ENCODE data around the gene CYP19A1. TPM values are rescaled to one million over a fixed set of nuclear protein-coding genes. Genes with fewer than 3 reads are reported as not detected.
"Not testable (repeated sequence)": the region's sequence is repeated elsewhere in the genome, so short reads cannot be mapped to it uniquely, and the experiment has no call there.

The CYP19A1 gene
- total RNA-seq, 1 donor from 2014 or later = 0.94 TPM

DNA sequence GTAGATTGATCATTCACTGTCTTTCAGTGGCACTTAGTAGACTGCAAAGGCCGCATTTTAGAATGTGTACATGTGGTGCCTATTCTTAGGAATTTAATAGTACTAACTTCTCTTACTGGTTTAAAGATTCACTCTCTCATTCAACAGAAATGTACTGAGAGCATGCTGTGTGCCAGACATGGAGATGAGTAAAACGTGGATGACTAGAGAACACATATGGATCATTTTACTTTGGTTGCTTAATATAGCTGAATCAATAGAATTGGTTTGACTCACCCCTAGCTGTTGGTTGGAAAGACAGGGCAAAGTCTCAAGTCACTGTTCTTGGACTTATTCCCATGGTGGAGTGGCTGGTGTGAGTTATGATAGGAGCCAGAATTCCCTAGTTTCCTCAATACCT is 134.6 kb downstream of the CYP19A1 start:
- no peak for DNase-seq

DNA sequence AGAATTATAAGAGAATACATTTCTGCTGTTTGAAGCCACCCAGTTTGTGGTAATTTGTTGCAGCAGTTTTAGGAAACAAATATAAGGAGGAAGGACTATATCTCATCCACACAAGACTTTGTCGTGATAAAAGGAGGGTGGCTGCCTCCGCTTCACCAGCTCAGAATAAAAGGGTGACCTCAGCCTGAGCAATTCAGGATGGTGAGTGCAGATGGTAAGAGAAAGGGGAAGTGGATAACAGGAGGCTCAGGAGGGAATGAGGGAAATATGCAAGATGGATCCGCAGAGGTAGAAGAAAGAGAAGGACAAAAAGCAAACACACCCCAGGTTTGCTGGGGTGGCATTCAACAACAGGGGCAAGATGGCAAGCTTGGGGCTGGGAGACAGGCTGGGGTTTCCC is 135.6 kb downstream of the CYP19A1 start:
- no peak for DNase-seq

DNA sequence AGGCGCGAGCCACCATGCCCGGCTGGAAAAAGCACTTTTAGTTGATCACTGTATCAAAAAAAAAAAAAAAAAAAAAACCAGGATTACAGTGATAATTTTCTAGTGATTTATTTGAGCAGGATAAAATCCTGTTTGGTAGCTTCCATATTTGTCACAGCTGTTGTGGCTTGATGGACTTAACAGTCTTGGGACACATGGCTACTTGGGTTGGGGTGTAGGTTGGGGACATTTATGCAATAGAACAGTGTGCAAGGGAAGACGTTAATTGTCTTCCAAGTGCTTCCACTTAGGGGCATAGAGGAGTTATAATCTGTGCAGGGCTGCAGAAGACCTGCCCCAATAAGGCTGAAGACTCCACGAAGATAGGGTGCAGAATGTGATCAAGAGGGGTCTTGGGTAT is 136.8 kb downstream of the CYP19A1 start:
- DNase-seq = no peak

DNA sequence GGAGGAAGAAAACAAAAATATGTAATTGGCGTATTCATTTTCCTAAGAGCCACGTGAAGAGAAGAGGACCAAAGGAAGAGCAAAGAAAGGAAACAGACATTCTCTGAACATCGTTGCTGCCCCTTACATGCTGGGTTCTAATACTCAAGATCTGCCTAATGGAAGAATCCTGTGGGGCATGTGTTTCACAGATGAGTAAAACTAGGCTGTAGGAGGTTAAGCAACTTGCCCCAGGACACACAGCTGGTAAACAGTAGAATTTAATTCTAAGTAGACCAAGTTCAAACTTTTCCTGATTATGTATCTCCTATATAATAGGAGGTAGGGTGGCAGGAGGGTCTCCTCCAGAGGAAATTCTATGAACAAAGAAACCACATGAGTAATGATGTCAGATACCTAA is 137.6 kb downstream of the CYP19A1 start:
- no peak for DNase-seq

DNA sequence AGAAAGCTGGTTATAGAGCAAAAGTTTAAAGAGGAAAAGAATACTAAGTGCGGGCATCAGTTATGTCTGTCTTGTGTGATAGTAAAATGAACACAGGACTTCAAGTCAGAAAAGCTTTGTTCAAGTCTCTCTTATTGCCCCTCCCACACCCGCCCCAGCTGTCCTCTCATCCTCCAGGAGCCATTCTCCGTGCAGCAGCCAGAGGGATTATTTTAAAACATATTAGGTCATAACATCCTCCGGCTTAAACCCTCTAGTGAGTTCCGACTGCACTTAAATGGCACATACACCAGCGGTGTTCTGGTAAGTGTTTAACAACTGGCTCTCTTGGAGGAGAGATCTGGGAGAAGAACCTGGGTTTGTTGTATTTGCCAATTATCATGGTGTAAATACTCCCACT is 138.9 kb downstream of the CYP19A1 start:
- no peak for DNase-seq

DNA sequence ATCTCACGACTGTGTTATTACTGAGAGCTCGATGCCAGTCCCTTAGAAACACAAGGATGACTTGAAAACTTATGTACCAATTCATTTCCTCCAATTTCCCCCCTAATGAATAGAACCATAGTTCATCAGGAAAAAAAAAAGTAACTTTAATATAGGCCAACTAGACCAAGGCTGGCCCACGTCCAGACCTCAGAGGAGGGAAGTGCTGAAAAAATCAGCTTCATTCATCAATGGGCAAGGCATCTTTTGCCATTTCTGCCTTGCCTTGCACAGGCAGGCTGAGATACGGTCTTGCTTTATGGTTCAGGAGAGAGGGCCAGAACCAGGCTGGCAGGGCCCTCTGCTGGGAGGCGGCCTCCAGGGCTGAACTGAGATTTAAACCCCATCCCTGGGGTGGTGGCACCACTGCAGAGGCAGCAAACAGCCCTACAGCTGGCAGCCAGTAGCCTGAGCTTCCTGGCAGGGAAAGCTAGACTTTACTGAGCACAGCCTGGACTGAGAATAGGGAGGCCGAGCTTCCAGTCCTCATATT is 139.6 kb downstream of the CYP19A1 start:
- DNase-seq = no peak

DNA sequence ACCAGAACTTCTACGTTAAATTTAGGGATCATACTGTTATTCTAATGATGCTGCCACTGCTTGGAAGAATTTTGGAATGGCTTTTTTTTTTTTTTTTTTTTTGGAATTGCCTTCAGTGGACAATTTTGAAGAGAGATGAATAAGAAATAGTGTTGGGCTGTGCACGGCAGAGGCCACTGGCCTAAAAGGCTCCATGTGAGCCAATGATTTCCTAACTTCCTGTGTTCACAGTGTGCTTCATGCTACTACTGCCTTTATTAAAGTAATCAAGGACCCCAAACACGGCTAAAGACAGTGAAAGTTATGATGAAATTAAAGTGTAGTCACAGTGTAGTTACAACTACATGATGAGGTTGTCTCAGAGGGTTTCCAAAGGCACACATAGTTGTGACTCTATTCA is 142.9 kb downstream of the CYP19A1 start:
- no peak for DNase-seq

DNA sequence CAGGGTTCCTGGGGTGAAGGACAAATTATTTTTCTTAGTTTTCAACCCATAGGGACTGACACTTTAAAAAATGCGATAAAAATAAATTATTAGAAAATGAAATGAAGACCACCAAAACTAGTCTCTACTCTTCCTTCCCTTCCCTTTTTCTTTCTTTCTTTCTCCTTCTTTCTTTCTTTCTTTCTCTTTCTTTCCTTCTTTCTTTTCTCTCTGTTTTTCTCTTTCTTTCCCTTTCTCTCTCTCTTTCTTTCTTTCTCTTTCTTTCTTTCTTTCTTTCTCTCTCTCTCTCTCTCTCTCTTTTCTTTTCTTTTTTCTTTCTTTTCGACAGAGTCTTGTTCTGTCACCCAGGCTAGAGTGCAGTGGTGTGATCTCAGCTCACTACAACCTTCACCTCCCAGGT is 144.4 kb downstream of the CYP19A1 start:
- no peak for DNase-seq

DNA sequence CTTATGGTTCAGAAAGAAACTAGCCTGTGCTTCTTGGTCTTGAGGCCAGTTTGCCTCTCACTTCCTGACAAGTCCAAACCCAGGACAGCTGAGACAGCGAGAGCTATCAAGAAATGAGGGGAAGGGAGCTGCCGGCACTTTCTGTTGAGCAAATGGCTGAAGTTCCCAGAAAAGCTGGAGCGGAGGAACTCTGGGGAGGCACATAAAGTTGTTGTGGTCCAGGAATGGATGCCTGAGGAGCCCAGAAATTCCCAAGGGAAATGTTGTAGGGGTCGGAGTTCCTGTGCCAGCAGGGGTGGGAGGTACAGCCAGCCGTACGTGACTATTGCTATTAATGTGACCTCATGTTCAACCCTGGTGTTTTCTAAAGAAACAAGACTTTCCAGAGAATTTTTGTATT is 144.9 kb downstream of the CYP19A1 start:
- no peak for DNase-seq

DNA sequence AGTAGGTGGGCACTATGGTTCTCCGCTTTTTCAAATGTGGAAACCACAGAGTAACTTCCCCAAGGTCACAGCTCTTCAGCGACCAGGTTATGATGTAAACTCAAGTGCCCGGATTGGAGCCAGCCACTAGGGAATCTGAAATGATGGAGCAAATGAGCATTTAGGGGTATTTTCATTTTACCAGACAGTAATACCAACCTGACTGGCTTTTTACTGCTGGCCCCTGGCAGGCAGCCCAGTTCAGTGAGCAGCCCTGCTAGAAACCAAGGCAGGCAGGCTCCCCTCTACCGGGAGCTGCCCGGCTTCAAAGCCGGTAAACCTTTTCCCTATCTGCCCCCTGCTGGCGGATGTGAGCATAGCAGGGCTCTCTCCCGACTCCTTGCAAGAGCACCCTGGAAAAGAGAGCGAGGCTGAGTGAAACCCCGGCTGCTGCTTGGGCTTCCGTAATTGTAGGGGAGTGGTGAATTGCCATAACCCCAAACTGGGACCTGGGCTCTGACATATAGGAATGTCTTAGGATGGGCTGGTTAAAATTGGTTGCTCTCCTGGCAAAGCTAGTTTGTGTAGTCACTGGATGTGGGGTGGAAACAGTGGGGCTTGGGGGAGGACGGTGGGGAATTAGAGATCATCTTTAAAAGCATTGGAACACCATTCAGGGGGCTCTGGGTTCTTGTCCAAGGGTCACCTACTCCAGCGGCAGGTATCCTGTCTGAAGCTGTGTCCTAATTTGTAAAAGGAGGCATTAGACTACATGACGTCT is 145.7 kb downstream of the CYP19A1 start:
- DNase-seq = peak; percentile 88

DNA sequence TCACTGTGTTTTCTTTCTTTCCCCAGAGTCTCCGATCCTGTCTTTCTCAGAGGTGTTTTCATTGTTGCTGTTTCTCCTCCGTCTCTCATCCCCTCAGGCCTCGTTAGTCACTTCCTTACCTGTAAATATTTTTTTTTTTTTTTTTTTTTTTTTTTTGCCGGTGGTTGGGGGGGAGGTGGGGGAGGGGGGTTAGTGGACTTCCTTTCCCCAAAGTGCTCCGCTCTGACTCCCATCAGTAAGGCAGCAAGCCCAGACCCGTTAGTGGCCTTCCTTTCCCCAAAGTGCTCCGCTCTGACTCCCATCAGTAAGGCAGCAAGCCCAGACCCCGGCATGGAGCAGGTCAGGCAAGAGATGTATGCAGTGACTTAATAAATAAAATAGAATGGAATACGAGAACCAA is 146.6 kb downstream of the CYP19A1 start:
- DNase-seq = no peak

DNA sequence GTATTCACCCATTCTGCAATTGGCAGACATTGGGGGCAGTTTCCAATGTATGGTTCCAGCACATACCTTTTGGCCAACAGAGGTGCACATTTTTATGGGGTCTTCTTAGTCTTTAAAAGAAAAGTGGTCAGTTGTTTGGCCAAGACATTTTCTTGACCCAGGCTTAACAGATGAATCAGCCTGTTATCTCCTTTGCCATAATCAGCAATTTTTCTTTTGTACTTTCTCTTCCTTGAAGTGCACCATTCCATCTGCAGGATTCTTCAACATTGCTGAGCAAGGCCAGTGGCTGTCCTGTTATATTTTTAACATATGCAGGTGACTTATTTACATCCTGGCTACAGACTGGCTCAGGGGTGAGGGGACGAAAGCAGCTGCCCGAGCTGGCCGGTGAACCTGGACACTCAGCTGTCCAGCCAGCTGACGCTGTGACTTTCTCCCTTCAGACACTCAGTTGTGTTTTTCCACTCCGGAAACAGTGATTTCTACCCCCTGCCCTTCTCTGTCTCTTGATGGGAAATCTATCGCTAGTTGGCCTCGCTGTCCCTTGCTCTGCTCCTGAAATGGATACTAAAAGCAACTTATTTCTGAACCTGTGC is 147.2 kb downstream of the CYP19A1 start:
- no peak for DNase-seq

DNA sequence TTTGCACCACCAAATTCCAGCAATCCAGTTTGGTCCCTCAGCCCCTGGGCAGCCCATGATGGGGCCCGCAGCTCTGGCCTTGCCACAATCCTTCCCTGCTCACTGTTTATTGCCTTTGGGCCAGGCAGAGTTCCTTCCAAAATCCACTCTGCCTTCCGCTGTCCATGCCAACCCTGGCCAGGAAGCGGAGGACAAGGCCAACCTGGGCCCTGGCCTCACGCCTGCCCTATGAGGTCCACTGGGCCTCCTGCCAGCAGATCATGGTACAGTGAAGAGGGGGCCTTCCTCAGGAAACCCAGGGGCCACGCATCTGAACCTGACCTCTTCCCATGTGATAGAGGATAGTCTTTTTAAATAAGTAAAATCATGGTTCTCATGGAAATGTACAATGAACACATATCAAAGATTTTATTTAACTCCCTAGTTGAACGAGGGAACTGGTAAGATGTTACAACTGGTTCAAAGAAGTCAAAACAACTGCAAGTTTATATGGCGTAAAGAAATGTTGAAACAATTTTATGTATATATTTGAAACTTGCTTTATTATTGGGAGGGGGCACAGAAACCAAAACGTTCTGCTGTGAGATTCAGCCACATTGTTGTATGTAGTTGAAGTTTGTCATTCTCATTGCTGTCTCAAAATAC is 147.8 kb downstream of the CYP19A1 start:
- DNase-seq = no peak

DNA sequence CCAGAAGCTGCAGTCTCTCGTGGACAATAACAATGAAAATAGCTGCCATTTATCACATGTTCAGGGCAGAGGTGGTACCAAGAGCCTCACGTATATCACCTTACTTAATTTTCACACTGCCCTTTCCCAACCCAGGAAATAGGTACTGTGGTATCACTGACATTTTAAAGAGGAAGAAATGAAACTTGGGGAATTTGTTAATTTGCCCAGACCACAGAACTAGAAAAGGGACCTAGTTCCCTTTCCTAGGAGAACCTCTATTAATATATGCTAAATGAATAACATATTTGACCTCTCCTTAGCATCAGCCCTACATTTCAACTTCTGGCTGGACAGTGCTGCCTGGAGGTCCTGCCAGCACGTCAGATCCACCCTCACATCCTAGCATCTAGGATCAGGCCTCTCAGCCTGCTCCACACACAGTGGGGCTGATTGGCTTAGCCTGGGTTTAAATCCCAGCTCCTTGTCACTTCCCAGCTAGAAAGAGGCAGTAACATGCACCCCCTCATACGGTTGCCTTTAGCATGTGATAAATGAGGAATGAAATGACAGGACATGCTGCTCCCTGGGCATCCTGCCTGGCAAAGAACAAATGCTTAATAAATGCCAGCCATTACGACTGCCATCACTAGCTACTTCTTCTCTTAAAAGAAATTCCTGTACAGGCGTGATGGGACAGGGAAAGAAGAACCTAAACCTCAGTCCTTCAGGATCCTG is 148.6 kb downstream of the CYP19A1 start:
- DNase-seq = no peak

DNA sequence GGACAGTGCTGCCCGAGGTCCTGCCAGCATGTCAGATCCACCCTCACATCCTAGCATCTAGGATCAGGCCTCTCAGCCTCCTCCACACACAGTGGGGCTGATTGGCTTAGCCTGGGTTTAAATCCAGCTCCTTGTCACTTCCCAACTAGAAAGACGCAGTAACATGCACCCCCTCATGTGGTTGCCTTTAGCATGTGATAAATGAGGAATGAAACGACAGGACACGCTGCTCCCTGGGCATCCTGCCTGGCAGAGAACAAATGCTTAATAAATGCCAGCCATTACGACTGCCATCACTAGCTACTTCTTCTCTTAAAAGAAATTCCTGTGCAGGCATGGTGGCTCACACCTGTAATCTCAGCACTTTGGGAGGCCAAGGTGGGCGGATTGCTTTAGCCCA is 149.6 kb downstream of the CYP19A1 start:
- not testable (repeated sequence) for DNase-seq

DNA sequence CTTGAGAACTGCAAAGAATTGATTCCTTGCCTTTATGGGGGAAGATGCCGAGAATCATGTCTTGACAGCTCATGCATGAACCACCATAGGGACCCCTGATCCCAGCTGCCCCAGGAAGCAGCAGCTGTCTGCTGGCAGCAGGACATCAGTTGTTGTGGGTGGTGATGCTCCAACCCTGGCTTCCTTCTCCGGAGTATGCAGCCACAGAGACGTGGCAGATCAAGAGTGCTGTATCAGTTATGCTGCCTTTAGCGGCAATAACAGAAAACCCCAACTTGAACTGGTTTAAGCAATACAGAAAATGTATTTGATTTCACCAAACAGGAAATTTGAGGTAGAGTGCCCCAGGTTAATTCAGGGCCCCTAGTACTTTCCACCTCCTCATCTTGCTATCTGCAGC is 151.5 kb downstream of the CYP19A1 start:
- no peak for DNase-seq

DNA sequence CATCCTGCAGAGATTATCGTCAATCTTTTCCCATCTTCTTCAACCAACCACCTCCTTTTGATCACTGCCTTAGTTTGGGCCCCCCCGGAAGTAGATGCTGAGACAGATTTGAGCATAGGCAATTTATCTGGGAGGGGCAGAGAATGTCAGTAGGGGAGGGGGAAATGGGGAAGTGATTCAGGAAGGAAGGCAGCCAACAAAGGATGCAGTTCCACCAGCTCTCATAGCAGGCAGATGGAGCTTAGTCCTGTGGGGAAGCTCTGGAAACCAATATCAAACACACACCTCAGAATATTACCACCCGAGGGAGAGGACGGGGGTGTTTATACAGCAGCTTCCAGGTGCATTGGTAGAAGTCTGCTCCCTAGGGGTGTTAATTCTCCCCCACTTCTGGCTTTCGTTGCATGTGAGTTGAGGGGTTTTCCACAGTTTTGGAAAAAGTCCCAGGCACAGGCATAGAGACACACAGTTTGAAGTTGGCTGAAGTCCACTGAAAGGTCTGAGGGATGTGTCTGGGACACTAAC is 152.2 kb downstream of the CYP19A1 start:
- no peak for DNase-seq

DNA sequence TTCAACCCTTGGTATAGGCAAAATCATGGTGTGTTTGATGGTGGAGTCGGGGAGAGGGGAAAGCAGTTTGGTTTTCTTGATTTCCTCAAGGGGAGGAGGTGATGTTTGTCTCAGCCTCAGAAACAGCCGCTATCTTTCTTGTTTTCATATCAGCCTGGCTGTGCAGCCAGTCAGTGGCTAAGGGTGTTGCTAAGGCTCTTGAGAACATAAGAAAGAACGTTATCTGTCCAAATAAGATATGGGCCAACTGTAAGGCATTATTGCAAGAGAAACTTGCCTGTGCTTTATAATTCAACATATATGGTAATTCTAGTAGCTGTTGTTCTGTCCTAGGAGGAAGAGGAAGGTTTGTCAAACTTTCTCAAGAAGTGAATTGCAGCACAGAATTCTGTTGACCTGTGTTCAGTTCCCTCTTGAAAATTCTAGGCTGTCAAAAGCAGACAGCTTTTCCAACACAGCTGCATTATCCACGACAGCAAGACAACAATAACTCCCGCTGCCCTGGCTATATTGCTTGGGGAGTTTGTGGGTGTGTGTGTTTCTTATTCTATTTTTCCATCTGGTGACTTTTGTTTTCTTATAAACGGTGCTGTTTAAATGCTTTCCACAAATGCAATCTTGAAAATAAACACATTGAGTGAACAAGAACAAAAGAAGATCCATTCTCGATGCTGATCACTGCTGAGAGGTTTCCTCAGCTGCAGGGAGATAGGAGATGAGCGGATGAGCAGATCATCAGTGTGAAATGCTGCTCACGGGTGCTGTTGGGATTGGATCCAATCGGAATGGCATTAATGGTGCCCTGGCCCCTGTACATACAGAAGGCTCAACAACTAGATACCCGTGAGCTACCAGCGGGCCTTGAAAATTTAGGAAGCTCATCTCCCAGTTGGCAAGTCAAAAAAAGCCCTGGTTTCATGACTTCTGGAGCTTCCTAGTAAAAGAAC is 152.9 kb downstream of the CYP19A1 start:
- no peak for DNase-seq

DNA sequence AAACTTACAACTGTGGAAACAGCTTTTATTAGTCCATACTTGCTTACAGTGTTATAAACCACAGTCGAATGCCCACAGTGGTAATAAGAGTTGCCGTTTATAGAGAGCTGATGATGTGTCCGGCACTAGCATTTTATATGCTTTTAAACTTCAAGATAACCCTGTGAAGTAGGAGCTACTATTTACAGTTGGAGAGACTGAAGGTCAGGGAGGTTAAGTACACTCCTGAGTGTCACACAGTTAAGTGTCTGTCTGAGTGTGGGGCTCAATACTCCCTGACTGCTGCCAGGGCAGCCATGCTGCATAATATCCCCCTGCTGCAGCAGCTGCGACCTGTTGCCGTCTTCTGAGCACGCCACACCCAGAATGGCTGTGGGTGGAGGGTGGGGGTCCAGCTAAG is 153.8 kb downstream of the CYP19A1 start:
- no peak for DNase-seq

DNA sequence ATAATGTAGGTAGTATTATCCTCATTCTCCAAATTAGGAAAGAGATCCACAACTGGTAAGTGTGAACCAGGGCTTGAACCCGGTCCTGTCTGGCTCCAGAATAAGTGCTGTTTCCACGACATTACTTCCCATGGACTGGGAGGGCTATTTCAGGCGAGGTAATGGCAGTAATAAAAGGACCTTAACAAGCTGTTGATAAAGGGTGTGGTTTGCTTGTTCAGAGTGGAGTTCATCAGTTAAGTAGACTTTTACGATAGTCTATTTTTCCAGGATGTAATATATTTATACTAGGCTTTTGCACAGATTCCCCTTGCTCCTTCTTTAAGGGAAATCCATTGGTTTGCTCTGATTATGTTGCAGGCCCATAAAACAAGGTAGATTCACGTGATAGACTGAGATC is 155.3 kb downstream of the CYP19A1 start:
- DNase-seq = no peak

DNA sequence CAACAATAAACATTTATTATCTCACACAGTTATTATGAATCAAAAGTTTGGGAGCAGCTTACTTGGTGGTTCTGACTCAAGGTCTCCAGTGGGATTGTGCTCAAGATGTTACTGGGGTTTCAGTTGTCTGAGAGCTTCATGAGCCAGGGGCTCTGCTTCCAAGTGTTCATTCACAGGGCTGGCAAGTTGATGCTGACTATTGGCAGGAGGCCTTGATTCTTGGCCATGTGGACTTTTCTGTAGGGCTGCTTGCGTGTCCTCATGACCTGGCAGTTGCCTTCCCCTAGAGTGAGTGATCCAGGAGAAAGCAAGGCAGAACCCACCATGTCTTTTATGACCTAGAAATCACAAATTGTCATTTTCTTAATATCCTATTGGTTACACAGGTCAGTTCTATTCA is 156.5 kb downstream of the CYP19A1 start:
- no peak for DNase-seq

DNA sequence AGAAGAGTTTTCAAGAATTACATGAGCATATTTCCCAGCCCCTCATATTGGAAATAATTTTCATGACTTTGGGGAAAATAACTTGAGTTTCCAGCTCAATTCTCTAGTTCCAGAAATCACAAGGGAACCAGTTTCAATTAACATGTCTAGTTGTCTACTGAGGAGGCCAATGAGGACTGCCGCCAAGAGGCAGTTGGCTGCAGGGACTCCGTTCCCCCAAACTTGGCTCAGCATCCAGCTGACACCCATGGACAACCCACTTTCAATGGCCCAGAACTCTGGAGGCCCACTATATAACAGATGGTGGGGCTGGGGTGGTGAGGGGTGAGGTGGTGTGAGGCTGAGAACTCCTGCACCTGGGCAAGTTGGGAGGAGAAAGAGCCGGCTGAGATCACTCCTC is 157.2 kb downstream of the CYP19A1 start:
- DNase-seq = no peak

All from occipital lobe (tissue), 2 donors.